Measurements from ENCODE around the gene XPO5.
"Not testable (repeated sequence)": the region's sequence is repeated elsewhere in the genome, so short reads cannot be mapped to it uniquely, and the experiment has no call there.

XPO5 gene

DNA sequence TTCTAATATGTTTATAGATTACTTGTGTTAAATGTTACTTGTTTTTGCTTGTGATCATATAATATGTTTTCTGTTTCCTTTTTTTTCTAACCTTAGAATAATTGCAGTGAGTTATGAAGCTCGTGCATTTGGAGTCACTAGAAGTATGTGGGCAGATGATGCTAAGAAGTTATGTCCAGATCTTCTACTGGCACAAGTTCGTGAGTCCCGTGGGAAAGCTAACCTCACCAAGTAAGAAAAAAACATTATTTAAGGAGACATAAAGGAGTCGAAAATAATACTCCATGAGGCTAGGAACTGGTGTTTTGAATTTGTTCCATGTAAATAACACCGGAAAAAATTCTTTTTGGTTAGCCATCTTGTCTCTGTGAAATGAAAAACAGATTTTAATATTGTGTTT is 7.1 kb upstream of the XPO5 start:
- FAIRE-seq: no peak

DNA sequence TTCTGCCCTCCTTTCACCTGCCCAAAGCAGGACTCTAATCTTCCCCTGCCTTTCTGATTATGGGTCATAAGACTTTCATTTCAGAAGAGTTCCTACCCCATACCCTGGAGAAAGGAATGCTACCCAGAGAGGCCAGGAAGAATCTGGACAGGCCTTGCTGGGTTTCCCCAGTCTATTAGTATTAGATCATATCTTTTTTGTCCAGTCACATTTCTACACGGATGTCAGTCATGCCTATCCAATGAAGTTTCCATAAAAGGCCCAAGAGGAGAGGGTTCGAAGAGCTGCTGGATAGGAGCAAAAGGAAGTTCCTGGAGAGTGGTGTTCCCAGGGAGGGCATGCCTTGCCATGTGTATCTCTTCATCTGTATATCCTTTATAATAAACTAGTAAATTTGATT is 3.3 kb upstream of the XPO5 start:
- no peak for FAIRE-seq

DNA sequence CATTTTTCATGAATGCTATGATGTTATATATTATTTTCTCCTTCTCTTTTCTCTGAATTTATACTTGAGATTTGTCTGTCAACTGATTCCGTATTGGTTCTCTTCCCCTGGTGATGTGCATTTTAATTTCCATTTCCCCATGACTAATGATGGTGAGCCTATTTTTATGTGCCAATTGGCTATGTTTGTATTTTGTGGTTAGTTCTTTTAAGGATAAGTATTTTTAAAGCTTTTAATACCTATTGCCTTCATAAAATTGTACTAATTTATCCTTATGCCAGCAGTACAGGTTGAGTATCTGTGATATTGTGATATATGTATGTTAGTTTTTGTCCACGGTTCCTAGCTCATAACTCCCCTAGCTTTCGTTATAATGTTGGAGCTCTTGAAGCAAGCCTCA is 2.9 kb upstream of the XPO5 start:
- FAIRE-seq: no peak

GRCh38 chr6:43575105-43575771 is 600 bp downstream of the XPO5 start:
- no peak for FAIRE-seq

DNA sequence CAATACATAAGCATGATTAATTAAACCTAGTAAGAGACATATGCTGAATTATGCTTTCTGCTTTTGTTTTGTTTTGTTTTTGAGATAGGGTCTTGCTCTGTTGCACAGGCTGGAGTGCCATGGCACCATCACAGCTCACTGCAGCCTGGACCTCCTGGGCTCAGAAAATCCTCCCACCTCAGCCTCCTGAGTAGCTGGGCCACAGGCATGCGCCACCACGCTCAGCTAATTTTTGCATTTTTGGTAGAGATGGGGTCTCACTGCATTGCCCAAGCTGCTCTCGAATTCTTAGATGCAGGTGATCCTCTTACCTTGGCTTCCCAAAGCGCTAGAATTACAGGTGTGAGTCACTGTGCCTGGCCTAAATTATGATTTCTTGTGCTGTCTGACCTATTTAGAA is 3.8 kb downstream of the XPO5 start:
- no peak for FAIRE-seq

DNA sequence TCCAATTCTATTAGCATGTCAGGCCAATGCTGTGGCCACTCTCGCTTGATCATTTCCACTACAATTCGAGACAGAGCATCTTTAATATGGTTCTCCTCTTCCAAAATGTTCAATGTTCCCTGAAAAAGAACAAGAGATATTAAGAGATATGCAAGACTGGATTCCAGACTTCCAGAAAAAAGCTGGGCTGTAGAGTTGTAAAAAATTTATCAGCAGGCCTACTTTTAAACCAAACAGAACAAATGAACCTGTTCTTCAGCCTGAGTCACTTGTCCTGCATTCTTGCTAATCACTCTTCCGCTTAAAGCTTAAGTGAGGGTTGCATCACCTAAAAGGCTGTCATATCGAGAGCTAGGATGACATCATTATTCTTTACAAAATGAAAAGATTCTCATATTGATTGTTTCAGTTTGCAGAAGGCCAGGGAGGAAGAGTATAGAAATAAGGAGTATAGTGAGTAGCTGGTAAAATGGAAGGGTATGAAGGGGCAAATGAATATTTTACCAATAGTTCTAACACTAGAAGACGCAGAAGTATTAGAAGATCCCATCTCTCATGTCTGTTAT is 4.9 kb downstream of the XPO5 start:
- no peak for FAIRE-seq

DNA sequence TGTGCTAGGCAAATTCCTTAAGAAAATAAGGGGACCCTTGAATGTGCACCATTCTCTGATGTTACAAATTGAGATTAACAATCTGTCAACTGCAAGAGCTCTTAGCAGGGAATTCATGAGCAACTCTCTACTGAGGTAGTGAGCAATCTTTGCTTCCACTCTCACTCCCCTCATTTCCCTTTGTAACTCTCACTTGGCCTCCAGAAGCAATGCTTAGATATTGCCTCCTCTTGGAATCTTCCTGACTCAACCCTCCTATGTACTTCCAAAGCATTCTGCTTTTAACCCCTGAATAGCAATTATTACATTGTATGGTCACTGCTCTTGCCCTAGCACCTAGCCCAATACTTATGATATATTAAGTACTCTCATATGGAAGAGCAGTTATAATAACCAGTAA is 16.5 kb downstream of the XPO5 start:
- no peak for FAIRE-seq

- FAIRE-seq: not testable (repeated sequence)
Measured at GRCh38 chr6:43557620-43558019, 18.2 kb downstream of the XPO5 start.

DNA sequence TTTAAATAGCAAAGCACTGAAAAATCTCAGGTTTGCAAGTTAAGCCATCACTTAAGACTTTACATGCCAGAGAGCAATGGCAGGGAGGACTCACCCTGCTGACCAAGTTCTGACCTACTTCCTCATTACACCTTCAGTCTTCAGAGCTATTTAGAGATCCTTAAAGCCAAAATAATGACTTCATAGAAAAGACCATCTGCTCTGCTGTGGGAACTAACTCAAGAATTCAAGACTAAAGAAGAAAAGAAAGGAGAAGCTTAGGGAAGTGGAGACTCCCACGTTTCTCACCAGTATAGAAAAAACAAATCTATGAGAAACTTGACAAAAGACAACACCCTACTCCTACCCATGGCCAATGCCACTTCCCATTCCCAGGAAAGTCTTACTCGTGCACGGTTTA is 28.6 kb downstream of the XPO5 start:
- no peak for FAIRE-seq

GRCh38 chr6:43544461-43544860 is 31.4 kb downstream of the XPO5 start:
- no peak for FAIRE-seq

DNA sequence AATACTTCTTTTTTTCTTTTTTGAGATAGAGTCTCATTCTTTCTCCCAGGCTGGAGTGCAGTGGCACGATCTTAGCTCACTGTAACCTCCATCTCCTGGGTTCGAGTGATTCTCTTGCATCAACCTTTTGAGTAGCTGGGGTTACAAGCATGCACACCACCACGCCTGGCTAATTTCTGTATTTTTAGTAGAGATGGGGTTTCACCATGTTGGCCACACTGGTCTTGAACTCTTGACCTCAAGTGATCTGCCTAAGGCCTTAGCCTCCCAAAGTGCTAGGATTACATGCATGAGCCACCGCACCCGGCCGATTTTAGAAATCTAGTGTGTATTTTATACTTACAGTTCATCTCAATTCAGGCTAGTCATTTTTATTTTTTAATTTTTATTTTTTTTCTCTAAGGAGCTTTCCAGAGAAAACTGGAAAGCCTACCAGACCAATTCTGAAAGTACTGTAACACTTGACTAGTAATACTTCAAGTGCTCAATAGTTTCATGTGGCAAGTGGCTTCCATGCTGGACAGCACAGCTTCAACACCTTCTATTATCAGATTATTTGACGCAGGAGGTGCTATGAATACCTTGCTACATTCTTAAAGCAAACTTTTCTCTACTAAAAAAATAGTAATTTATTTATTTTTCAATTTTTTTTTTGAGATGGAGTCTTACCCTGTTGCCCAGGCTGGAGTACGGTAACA is 33.9 kb downstream of the XPO5 start:
- no peak for FAIRE-seq

DNA sequence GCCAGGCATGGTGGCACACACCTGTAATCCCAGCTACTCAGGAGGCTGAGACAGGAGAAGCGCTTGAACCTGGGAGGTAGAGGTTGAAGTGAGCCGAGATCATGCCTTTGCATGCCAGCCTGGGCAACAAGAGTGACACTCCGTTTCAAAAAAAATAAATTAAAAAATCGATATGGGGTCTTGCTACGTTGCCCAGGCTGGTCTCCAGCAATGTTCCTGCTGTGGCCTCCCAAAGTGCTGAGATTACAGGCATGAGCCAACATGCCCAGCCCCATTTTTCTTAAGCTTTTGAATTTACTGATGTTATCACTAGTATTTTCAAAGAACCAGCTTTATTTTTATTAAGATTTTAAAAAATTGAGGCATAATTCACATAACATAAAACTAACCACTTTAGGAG is 35.3 kb downstream of the XPO5 start:
- no peak for FAIRE-seq

- not testable (repeated sequence) for FAIRE-seq
Measured at GRCh38 chr6:43539409-43539808, 36.4 kb downstream of the XPO5 start.

- FAIRE-seq: not testable (repeated sequence)
Measured at GRCh38 chr6:43538986-43539385, 36.9 kb downstream of the XPO5 start.

GRCh38 chr6:43532201-43532600 is 43.6 kb downstream of the XPO5 start:
- no peak for FAIRE-seq

DNA sequence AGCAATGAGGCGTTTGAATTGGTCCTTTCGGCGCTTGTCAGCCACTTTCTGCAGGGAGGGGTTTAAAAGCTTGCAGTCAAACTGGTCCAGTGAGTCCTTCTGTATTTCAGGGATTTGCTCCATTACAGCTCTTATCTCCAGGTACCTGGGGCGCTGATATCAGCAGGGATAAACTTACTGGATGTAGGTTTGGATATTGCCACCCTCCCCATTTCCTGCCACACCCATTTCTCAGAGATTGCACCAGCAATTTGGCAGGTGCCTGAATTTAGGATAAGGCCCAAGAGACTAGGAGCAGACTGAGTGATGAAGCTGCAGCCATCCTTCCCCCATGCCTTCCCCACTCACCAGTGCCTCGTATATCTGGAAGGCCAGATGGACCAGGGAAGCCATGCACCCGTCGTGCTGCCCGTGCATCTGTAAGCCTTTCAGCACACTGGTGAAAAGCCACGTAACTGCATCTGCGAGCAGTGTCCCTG is 51.3 kb downstream of the XPO5 start:
- no peak for FAIRE-seq

GRCh38 chr6:43523284-43523683 is 52.6 kb downstream of the XPO5 start:
- no peak for FAIRE-seq

GRCh38 chr6:43522547-43523261 is 53.1 kb downstream of the XPO5 start:
- FAIRE-seq: no peak

GRCh38 chr6:43521836-43522235 is 54.0 kb downstream of the XPO5 start:
- no peak for FAIRE-seq

- no peak for FAIRE-seq
Measured at GRCh38 chr6:43520097-43520496, 55.7 kb downstream of the XPO5 start.

GRCh38 chr6:43517505-43518357 is 58.1 kb downstream of the XPO5 start:
- FAIRE-seq: no peak

GRCh38 chr6:43516697-43517504 is 58.9 kb downstream of the XPO5 start, which contains the start of the genes POLR1C and YIPF3:
Gene POLR1C, plus strand, starts transcription at chr6:43517089. Its CDS starts 21 bp downstream, at chr6:43517110.
Gene YIPF3, minus strand, starts transcription at chr6:43516926. Its CDS starts 119 bp downstream, at chr6:43516807.
- peak; percentile 77 for FAIRE-seq
